Epithelial cell of prostate (primary cell): ENCODE results near the gene NUDT8.
"Not testable (repeated sequence)": the region's sequence is repeated elsewhere in the genome, so short reads cannot be mapped to it uniquely, and the experiment has no call there.

Experiments
- DNase-seq: peaks from one replicate; pipeline ENCODE4 v3.0.0-alpha.2; 2011; ENCODE audit warnings: low read depth, low spot score
- H3K27ac ChIP-seq: fragments of 450-650 bp; 2 replicates; pipeline ENCODE4 v1.5.1; 2017; ENCODE audit warnings: mild to moderate bottlenecking

Gene NUDT8

GRCh38 chr11:67599149-67599548 is 30.6 kb downstream of the NUDT8 start:
- no peak for DNase-seq
- no peak overlapping the region for H3K27ac ChIP-seq

GRCh38 chr11:67597963-67598362 is 31.8 kb downstream of the NUDT8 start:
- not testable (repeated sequence) for H3K27ac ChIP-seq, DNase-seq

- not testable (repeated sequence) for DNase-seq, H3K27ac ChIP-seq
Observed at GRCh38 chr11:67597458-67597857, 32.3 kb downstream of the NUDT8 start.

- DNase-seq: no peak
- no peak overlapping the region for H3K27ac ChIP-seq
Observed at GRCh38 chr11:67596753-67597300, 32.9 kb downstream of the NUDT8 start.

GRCh38 chr11:67594480-67594879 is 35.3 kb downstream of the NUDT8 start:
- DNase-seq: no peak
- H3K27ac ChIP-seq: no peak overlapping the region

GRCh38 chr11:67593565-67593905 is 36.2 kb downstream of the NUDT8 start:
- H3K27ac ChIP-seq: peak overlapping the region; percentile 34
- DNase-seq: no peak

- H3K27ac ChIP-seq: peak overlapping the region; percentile 34
- no peak for DNase-seq
Observed at GRCh38 chr11:67592880-67593564, 36.7 kb downstream of the NUDT8 start.

- H3K27ac ChIP-seq: peak overlapping the region; percentile 16
- not testable (repeated sequence) for DNase-seq
Observed at GRCh38 chr11:67588899-67589415, 40.8 kb downstream of the NUDT8 start.

GRCh38 chr11:67588136-67588503 is 41.6 kb downstream of the NUDT8 start:
- DNase-seq: no peak

GRCh38 chr11:67586568-67587250 is 43.0 kb downstream of the NUDT8 start:
- no peak for DNase-seq
- peak overlapping the region; percentile 98 for H3K27ac ChIP-seq

More at GRCh38 chr11:67588136-67588503, 41.6 kb downstream of the NUDT8 start:
- H3K27ac ChIP-seq: no peak overlapping the region

GRCh38 chr11:67585911-67586310 is 43.8 kb downstream of the NUDT8 start:
- H3K27ac ChIP-seq: peak overlapping the region; percentile 98

GRCh38 chr11:67584881-67585873 is 44.6 kb downstream of the NUDT8 start:
- H3K27ac ChIP-seq: peak overlapping the region; percentile 98
- no peak for DNase-seq

More at GRCh38 chr11:67585911-67586310, 43.8 kb downstream of the NUDT8 start:
- DNase-seq: no peak

GRCh38 chr11:67584205-67584880 is 45.4 kb downstream of the NUDT8 start:
- DNase-seq: peak; percentile 68
- H3K27ac ChIP-seq: peak overlapping the region; percentile 98

- H3K27ac ChIP-seq: peak within 1 kb of the TSS; percentile 98
- DNase-seq: no peak
Observed at GRCh38 chr11:67583247-67584204, 46.2 kb downstream of the NUDT8 start, which contains the start of gene GSTP1. Gene GSTP1, plus strand, starts transcription at chr11:67583812. Its CDS starts 32 bp downstream, at chr11:67583844.

GRCh38 chr11:67582011-67582410 is 47.7 kb downstream of the NUDT8 start:
- H3K27ac ChIP-seq: peak overlapping the region; percentile 98
- no peak for DNase-seq

- H3K27ac ChIP-seq: peak overlapping the region; percentile 98
- DNase-seq: no peak
Observed at GRCh38 chr11:67581469-67581868, 48.3 kb downstream of the NUDT8 start.

GRCh38 chr11:67577951-67578350 is 51.8 kb downstream of the NUDT8 start:
- no peak overlapping the region for H3K27ac ChIP-seq
- DNase-seq: no peak
